Skin of body (tissue), 2 donors: ENCODE results near the gene RSKR. TPM values are rescaled to one million over a fixed set of nuclear protein-coding genes. Genes with fewer than 3 reads are reported as not detected.
"Not testable (repeated sequence)": the region's sequence is repeated elsewhere in the genome, so short reads cannot be mapped to it uniquely, and the experiment has no call there.

Experiments
- DNase-seq: peaks from one replicate; lab custom pipeline; 2025; lab: John Stamatoyannopoulos, UW
- total RNA-seq: library from RNA; depleted of rRNA; stranded (reverse); fragments of >200 nt; gene quantifications from one replicate; pipeline ENCODE4 v1.2.3, GENCODE V29; 2014

The RSKR gene, protein sequence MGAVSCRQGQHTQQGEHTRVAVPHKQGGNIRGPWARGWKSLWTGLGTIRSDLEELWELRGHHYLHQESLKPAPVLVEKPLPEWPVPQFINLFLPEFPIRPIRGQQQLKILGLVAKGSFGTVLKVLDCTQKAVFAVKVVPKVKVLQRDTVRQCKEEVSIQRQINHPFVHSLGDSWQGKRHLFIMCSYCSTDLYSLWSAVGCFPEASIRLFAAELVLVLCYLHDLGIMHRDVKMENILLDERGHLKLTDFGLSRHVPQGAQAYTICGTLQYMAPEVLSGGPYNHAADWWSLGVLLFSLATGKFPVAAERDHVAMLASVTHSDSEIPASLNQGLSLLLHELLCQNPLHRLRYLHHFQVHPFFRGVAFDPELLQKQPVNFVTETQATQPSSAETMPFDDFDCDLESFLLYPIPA
- 13.9 TPM for total RNA-seq

DNA sequence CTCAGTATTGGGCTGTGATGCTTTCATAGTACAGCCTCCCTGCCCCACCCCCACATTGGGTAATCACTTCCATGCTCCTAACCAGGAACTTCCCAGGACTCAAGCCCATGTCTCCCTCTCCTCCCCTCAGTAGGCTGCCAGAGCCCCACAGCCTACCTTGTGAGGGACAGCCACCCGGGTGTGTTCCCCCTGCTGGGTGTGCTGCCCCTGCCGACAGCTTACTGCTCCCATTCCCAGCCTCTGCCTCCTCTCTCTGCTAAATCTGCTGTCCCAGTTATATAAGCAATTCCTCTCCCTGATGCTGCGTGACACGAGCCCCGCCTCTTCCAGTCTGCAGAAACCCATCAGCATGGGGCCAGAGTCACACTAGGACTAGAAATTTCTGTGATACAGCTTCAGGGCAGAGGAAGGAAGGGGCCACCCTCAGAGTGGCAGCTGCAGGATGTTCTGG lies at the start of gene RSKR:
Gene RSKR, minus strand, starts transcription at position 255 of the 451 bp plus-strand sequence. Its CDS starts 24 bp downstream, at position 231.
- DNase-seq, result no peak

DNA sequence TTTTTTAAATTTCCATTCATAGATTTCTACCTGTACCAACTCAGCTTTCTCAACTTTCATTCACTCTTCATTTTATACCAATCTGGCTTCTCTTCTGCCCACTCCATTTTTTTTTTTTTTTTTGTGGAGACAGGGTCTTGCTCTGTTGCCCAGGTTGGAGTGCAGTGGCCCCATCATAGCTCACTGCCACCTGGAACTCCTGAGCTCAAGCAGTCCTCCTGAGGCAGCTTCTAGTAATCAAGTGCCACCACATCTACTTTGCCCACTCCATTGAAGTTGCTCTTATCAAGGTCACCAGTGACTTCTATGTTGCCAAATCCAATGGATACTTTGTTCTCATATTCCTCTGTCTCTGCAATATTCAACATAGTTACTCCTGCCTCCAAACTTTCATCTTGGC lies 49.7 kb upstream of the RSKR start:
- no peak for DNase-seq

DNA sequence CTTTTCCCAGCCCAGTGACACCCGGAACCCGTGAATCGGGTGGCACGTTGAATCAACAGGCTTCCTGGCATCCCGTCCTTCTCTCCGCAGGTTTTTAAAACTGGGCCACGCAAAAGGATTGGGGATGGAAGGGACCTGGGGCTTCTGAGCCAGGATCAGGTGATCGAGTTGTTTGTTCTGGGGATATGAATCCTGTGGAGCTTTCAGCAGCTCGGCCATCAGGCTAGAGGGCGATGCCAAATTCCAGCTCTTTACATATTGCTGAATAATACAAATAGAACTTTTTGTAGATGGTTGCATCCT lies 48.5 kb upstream of the RSKR start:
- DNase-seq, result no peak

DNA sequence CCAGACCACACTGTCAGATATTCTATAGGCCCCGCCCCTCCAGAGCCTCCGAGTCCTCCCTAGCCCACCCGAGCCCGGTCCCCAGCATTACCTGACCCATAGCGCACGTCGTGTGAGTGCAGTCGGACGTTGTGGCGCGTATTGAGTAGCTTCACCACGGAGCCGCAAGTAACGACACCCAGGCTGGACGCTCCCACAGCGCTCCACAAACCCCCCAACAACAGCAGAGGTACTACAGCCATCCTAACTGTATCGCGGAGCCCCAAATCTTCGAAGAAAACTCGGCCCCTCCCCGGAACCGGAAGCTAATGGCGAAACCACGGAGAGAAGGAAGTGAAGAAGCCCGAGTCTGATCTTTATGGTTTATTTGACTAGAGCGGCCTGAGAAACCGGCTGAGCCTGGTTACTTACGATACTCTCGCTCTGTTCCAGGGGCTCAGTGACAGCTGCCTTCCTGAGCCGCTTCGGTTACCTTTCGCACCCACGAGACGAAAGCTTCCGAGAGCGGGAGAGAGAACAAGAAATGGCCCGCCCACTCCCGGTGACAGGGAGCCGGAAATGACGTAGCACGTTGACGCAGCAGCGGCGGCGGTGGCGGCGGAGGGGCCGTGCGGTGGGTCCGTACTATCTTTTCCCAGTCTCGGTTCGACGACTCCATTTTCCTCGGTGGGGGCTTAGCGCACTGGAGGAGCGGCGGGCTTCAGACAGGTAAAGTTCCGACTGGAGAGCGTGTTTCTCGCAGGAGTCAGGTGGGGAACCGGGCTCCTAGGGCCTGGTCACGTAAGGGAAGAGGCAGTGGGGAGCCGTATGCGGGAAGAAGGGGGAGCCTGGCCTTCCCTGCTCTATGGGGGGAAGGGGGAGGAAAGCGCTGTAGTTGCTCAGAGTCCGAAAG lies 47.9 kb upstream of the RSKR start, which contains the start of the genes SDF2 and SUPT6H:
Gene SDF2, minus strand, starts transcription at position 272 of the 892 bp plus-strand sequence. Its CDS starts 30 bp downstream, at position 242.
Gene SUPT6H, plus strand, starts transcription at position 571 of the 892 bp plus-strand sequence. CDS start 11,197 bp downstream, outside the sequence.
- peak; percentile 87 for DNase-seq

DNA sequence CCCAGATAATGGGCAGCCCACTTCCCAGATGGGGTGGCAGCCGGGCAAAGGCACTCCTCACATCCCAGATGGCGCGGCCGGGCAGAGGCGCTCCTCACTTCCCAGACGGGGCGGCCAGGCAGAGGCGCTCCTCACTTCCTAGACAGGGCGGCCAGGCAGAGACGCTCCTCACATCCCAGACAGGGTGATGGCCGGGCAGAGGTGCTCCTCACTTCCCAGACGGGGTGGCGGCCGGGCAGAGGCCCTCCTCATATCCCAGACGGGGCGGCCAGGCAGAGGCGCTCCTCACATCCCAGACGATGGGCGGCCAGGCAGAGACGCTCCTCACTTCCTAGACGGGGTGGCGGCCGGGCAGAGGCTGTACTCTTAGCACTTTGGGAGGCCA lies 45.5 kb upstream of the RSKR start:
- DNase-seq, result not testable (repeated sequence)

DNA sequence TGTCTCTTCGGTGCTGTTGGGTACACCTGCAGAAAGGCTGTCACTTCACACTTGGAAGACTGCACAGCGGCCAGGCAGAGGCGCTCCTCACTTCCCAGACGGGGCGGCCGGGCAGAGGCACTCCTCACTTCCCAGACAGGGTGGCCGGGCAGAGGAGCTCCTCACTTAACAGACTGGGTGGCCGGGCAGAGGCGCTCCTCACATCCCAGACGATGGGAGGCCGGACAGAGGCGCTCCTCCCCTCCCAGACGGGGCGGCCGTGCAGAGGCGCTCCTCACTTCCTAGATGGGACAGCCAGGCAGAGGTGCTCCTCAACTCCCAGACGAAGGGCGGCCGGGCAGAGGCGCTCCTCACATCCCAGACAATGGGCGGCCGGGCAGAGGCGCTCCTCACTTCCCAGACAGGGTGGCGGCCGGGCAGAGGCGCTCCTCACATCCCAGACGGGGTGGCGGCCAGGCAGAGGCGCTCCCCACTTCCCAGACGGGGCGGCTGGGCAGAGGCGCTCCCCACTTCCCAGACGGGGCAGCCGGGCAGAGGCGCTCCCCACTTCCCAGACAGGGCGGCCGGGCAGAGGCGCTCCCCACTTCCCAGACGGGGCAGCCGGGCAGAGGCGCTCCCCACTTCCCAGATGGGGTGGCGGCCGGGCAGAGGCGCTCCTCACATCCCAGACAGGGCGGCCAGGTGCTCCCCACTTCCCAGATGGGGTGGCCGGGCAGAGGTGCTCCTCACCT lies 44.9 kb upstream of the RSKR start:
- DNase-seq, result not testable (repeated sequence)

DNA sequence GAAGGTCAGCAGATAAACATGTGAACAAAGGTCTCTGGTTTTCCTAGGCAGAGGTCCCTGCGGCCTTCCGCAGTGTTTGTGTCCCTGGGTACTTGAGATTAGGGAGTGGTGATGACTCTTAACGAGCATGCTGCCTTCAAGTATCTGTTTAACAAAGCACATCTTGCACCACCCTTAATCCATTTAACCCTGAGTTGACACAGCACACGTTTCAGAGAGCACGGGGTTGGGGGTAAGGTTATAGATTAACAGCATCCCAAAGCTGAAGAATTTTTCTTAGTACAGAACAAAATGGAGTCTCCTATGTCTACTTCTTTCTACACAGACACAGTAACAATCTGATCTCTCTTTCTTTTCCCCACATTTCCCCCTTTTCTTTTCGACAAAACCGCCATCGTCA lies 44.4 kb upstream of the RSKR start:
- not testable (repeated sequence) for DNase-seq

DNA sequence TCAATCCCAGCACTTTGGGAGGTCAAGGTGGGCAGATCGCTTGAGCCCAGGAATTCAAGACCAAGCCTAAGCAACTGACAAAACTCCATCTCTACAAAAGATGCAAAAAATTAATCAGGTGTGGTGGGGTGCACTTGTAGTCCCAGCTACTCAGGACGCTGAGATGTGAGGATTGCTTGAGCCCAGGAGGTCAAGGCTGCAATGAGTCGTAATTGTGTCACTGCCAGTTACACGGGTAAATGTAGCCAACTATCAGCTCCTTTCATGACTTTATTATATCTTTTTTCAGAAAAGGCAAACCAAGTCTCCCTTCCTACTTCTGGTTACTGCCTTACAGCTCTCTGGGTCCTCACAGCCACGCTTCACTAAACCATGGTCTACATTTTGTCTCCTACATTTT lies 43.8 kb upstream of the RSKR start:
- DNase-seq, result no peak

DNA sequence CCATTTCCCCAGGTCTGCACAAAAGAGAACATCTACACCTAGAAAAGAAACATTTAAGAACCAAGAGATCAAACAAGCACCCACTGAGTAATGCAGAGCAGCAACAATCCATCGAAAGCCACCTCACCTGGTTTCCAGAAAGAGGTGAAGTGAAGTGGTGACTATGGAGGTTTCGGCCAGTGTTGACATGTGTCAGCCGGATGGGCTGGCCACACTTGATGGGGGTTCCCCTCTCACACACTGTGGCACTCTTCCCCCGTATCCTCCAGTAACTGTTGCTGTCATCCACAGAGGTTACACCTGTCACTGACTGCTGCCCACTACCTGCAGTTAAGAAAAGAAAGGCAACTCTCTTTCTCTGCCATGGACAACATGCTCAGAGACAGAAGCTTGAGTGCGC lies 41.2 kb upstream of the RSKR start:
- DNase-seq, result no peak

DNA sequence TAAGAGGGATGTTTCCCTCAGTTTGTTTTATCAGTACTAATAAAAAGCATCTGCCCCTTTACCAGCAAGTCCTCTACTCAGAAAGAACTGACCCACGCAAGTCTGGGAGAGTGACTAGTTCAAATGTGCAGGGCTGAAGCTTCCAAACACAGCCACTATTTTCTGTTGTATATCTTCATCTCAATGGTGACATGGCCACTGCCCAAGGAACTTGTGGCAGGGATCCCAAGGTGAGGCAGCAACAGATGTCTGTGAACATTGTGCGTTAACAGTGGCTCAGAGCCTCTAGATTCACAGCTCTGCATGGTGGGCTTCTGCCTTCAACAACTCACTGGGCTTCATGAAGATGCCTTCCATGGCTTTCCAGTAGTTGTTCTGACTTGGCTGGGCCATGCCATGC lies 34.7 kb upstream of the RSKR start:
- DNase-seq, result no peak

DNA sequence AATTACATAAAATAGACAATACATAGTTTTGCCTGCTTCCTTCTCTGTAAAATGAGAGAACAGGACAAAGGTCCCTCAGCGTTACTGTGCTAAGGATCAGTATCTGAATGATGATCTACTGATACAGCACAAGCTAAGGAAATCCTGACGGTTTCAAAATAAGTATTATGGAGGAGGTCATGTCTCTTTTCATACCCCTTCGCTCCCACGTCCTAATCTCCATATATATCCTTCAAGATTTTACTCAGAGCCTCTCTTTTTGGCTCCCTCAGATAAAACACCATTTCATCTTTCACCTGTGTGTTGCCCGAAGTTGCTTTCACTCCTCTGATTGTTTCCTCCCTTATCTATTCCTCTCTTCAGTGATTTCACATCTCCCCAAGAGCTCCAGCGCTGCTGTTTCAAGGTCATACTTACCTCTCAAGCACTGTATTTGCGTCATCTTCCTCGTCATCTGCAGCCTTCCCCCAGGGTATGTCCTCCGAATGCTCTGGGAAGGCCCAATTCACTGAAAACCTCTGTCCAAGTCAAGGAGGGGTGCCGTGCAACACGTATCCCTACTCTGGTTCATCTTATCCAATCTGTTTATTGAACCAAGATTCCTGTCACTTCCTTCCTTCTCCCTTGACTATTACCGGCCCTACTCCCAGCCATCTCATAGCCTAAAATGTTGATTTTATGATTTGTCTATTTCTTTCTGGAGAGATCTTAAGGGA lies 32.2 kb upstream of the RSKR start:
- no peak for DNase-seq

DNA sequence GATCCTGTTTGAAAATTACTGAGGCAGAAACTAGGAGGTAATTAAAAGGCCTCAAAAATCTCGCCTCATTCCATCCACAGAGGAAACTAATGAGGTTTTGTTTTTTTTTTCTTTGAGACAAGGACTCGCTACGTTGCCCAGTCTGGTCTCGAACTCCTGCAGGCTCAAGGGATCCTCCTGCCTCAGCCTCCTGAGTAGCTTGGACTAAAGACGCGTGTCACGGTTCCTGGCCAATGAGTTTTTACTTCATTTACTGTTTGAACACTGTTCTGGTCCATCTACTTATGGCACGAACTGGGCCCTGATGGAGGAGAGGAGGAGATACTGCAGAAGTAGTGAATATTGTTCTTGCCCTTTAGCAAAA lies 31.6 kb upstream of the RSKR start:
- no peak for DNase-seq

DNA sequence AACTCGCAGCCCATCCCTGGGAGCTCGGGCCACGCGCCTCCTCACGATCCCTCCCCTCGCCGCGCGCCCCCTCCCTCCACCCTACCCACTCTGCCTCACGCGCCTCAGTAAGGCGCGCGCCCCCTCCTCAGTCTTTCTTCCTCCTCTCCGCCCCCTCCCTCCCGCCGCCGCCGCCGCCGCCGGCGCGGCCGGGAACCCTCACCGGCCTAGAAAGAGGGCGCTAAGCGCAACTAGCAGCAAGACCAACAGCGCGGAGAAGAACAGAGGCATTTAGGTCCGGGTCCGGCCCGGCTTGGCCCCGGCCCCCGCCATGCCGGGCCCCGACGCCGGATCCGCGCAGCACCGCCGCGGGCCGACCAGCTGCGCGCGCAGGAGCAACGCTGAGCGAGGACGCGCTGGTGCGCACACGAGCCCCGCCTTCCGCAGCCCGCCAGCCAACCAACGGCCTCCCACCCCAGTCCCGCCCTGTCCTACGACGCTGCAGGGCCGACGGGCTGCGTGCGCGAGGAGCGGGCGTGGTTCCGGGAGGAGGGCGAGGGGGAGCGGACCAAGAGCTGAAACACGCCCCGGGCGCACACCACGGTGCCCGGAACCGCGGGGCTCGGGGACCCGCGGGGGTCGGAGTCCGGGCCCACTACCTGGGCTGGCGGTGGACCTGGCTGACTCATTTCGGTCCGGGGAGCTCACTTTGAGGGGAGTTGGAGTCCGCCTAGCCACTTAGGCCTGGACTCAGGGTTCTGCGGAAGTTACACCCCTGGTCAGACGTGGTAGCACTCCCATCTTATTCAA lies 31.0 kb upstream of the RSKR start, which contains the start of gene BLTP2:
Gene BLTP2, minus strand, starts transcription at position 372 of the 789 bp plus-strand sequence. Its CDS starts 102 bp downstream, at position 270.
- peak; percentile 96 for DNase-seq

DNA sequence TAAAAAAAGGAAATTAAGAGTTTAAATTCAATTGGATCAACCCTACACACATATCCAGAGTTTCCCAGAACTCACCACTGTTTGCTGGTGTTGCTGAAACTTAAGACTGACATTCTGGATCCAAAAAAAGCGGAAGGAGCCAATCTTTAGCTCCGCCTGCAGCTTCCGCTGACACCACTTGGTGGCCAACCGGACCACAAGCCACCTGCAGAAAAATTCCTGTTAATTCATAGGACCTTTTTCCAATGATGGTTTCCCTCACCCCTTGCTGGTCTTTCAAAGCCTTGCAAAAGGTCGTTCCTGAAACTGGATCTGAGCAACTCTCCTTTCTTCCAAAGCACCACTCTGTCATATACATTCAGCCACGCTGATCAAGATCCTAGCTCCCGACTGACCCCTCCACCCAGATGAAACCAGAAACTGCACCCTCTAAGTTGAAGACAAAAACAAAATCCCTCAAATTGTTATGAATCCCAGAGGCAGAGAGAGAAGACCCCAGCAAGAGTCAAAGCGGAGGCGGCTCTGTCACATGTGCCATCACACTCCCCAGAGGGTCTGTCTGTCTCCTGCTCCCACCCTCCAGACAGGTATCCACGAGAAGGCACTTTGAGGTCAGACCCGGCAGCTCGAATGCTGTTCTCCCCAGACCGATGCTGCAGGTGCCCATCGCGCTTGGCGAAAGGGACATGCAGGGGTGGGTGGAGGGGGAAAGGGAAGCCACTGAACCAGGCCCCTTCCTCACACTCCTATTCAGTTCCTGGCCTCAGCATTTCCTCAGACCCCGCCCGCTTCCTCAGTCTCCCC lies 30.2 kb upstream of the RSKR start:
- DNase-seq, result peak; percentile 59

DNA sequence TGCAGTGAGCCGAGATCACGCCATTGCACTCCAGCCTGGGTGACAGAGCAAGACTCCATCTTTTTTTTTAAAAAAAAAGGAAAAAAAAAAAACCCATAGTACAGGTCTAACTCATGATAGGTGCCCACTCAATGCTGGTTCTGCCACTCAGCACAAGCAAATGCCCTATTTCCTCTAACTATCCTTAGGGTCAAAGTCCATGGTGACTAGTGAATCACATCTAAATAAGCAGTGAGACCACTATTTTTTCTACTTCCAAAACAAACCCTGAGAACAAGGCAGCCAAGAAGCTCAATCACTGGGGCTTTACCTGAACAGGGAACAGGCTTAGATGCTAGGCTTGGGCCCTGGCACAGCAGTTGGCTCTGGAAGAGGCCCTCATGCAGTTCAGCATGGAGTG lies 27.6 kb upstream of the RSKR start:
- DNase-seq, result no peak

DNA sequence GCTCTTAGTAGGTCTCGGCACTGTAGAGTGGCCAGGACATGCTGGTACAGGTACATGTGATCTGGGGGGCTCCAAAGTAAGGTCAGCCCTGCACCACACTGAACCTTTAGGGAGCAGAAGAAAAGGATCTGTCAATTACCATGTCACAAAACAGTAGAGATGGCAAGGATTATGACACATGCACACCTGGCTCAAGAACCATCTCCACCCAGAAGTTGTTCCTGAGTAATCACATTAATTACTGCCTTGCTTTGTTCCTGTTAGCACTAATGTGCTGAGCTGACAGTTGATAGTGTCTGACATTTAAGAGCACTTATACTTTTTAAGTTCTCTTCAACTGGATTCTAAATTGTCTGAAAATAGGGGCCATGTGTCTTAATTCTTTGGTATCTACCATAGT lies 21.5 kb upstream of the RSKR start:
- DNase-seq, result no peak

DNA sequence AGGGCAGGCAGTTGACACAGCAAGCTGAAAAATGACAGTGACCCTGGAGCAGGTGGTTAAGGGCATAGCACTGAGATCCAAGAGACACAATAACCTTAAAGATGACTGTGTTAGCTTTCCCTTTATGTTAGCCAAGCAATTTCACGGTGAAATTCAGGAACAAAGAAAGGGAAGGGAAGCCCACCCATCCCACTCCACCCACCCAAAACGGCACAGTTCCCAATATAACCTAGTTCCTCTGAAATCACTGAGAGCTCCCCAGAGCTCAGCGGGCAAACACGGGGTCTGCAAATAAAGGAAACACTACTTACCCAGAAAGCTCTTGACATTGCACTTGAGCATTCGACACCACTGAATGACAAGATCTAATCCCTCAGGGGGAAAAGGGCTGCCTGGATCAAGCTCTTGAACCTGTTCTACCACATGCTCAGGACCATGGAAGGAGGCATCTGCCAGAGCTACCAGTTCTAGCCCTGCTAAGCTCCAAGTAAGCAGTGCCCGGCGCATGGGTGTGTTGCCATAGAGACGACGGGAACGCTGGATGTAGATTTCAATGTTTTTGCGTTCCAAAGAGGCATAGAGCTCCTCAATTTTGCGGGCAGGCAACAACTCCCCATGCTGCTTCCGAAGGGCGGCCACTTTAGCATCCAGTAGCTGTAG lies 20.4 kb upstream of the RSKR start:
- no peak for DNase-seq

DNA sequence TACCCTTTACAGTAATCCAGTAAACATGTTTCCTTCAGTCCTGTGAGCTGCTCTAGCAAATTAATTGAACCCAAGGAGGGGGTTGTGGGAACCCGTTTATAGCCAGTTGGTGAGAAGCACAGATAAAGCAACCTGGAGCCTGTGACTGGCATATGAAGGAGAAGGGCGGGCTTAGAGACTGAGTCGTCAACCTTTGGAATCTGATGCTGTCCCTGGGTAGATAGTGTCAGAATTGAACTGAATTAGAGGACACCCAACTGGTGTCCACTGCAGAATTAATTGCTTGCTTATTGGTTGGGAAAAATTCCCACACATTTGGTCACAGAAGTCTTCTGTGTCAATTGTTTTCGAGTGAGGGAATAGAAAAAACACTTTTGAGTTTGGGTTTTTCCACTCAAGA lies 12.8 kb upstream of the RSKR start:
- DNase-seq, result no peak

DNA sequence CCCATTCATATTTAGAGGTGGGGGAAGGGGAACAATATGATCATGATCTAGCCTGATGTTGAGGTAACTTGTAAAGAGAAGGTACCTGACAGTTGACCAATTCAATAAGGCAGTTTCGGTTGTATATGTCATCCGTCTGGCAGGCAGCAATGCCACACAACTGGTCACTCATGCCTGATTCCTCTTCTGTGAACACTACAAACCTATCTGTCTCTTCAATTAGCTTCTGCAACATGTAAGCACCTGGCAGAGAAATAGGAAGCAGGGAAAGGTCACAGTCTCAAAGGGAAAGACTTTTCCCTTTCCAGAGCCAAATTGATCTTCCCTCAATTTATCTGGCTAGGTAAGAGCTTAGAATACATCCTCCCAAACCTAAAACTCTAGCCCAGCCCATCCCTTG lies 10.2 kb upstream of the RSKR start:
- no peak for DNase-seq
